Activated CD8-positive, alpha-beta memory T cell treated with anti-CD3 and anti-CD28 coated beads, Interleukin-2, amount 10 ng/mL, durations not matched to agents 7 days and 5 days (primary cell): ENCODE measurements around the gene WHAMM. TPM values are rescaled to one million over a fixed set of nuclear protein-coding genes. Genes with fewer than 3 reads are reported as not detected.

Experiments used
- ATAC-seq: fragments of 150-1000 bp; cut with Tn5 transposase; one replicate; pipeline ENCODE4 v1.10.0; 2021; ENCODE audit warnings: moderate library complexity
- CTCF ChIA-PET: fragments of 350-600 bp; sonication (Branson Sonifier 250); formaldehyde crosslinking; loops from one replicate; lab custom pipeline; 2021; ENCODE audit warnings: antibody characterized with exemption; lab: Charles Lee
- DNase-seq: peaks from one replicate; pipeline ENCODE4 v3.0.0-alpha.2; 2020
- H3K27ac Mint-ChIP-seq: one replicate; pipeline ENCODE4 v1.8.0; 2021; ENCODE audit warnings: mild to moderate bottlenecking, mixed read lengths
- H3K27me3 Mint-ChIP-seq: one replicate; pipeline ENCODE4 v1.8.0; 2021; ENCODE audit warnings: mixed read lengths
- H3K36me3 Mint-ChIP-seq: one replicate; pipeline ENCODE4 v1.8.0; 2021; ENCODE audit warnings: mild to moderate bottlenecking, mixed read lengths
- H3K4me1 Mint-ChIP-seq: one replicate; pipeline ENCODE4 v1.8.0; 2021; ENCODE audit warnings: mixed read lengths
- H3K4me3 Mint-ChIP-seq: one replicate; pipeline ENCODE4 v1.8.0; 2021; ENCODE audit warnings: mild to moderate bottlenecking, moderate library complexity, mixed read lengths
- H3K9me3 Mint-ChIP-seq: one replicate; pipeline ENCODE4 v1.8.0; 2022; ENCODE audit warnings: low read depth, mixed read lengths
- total RNA-seq, 2 experiments: library from RNA; stranded (reverse); gene quantifications; one replicate each; pipeline ENCODE4 v1.2.3, GENCODE V29; 2021

WHAMM gene
- total RNA-seq, 2 experiments from 2014 or later, result 9.1 to 11.0 TPM

- H3K4me3 Mint-ChIP-seq, result no peak overlapping the region
- no peaks in the 10 kb centered on the region for H3K4me1 Mint-ChIP-seq
- CTCF ChIA-PET, result interaction anchor here (0.9 kb wide), 1 partner anchor 10 kb away, joined by 3 read pairs; no protein-coding TSS in a partner anchor
- peaks cover 2% of the 10 kb centered on the region for H3K27me3 Mint-ChIP-seq
- DNase-seq, result no peak
- no peak for ATAC-seq
- H3K36me3 Mint-ChIP-seq, result no peaks in the 10 kb centered on the region
- H3K9me3 Mint-ChIP-seq, result no peaks in the 10 kb centered on the region
- no peak overlapping the region for H3K27ac Mint-ChIP-seq
These were observed 61.4 kb downstream of the WHAMM start for GRCh38 chr15:82870727-82871320.

DNA sequence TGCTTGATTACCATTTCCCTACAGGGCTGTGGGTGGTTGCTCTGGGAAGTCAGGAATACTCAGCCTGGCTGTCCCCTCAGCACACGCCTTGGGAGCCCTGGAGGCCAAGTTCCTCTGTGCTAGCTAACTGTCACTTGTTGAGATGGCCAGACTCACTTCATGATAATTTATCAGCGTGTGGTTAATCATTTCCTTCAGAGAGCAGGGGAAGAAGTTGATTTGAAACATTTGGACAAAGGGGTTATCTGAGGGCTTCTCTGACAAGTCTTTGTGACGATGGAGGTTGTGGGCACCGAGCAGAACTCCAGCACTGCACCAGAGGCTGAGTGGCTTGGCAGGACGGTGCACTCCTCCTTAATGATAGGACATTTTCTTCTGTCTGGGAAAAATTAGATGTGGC is 61.9 kb downstream of the WHAMM start:
- H3K4me3 Mint-ChIP-seq, result no peak overlapping the region
- CTCF ChIA-PET, result no interaction called here
- ATAC-seq (no peak), DNase-seq (no peak)
- H3K27me3 Mint-ChIP-seq, result peaks cover 2% of the 10 kb centered on the region
- no peaks in the 10 kb centered on the region for H3K36me3 Mint-ChIP-seq
- no peaks in the 10 kb centered on the region for H3K4me1 Mint-ChIP-seq
- H3K9me3 Mint-ChIP-seq, result no peaks in the 10 kb centered on the region
- no peak overlapping the region for H3K27ac Mint-ChIP-seq

GRCh38 chr15:82871832-82872484 is 62.5 kb downstream of the WHAMM start:
- ATAC-seq (no peak), DNase-seq (no peak)
- no peaks in the 10 kb centered on the region for H3K4me1 Mint-ChIP-seq
- no peaks in the 10 kb centered on the region for H3K36me3 Mint-ChIP-seq
- H3K27me3 Mint-ChIP-seq, result peaks cover 2% of the 10 kb centered on the region
- no peak overlapping the region for H3K27ac Mint-ChIP-seq
- CTCF ChIA-PET, result no interaction called here
- H3K4me3 Mint-ChIP-seq, result no peak overlapping the region
- H3K9me3 Mint-ChIP-seq, result no peaks in the 10 kb centered on the region

GRCh38 chr15:82873000-82873680 is 63.7 kb downstream of the WHAMM start:
- H3K27me3 Mint-ChIP-seq, result peaks cover under 1% of the 10 kb centered on the region
- H3K36me3 Mint-ChIP-seq, result no peaks in the 10 kb centered on the region
- no peak for DNase-seq
- no peak overlapping the region for H3K4me3 Mint-ChIP-seq
- no peaks in the 10 kb centered on the region for H3K4me1 Mint-ChIP-seq
- no peak overlapping the region for H3K27ac Mint-ChIP-seq
- no peak for ATAC-seq
- no peaks in the 10 kb centered on the region for H3K9me3 Mint-ChIP-seq
- CTCF ChIA-PET, result no interaction called here

GRCh38 chr15:82874267-82874666 is 64.8 kb downstream of the WHAMM start:
- no peak for ATAC-seq
- H3K36me3 Mint-ChIP-seq, result no peaks in the 10 kb centered on the region
- H3K9me3 Mint-ChIP-seq, result no peaks in the 10 kb centered on the region
- DNase-seq, result no peak
- no peaks in the 10 kb centered on the region for H3K4me1 Mint-ChIP-seq
- no peak overlapping the region for H3K27ac Mint-ChIP-seq
- H3K4me3 Mint-ChIP-seq, result no peak overlapping the region
- H3K27me3 Mint-ChIP-seq, result peaks cover 5% of the 10 kb centered on the region
- CTCF ChIA-PET, result no interaction called here

DNA sequence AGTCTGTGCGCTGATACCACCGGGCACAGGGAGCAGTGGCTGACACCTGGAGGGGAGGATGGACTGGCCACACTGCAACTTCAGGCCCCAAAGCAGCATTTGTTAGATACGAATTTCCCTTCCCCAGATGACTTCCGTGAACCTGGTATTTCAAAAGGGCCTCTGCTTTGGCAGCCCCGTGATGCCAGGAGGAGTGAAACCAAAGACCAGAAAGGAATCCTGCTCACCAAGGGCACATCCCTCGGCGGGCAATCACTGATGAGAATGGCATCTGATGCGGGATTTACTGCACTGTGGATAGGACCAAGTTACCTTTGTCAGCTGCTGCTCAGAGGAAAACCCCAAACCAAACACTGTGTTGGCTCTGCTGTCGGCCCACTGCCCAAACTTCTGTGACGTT is 65.5 kb downstream of the WHAMM start:
- Mint-ChIP-seq H3K4me3 (no peak overlapping the region), H3K9me3 (no peaks in the 10 kb centered on the region), H3K27ac (no peak overlapping the region), H3K4me1 (no peaks in the 10 kb centered on the region), H3K27me3 (peaks cover 5% of the 10 kb centered on the region), H3K36me3 (no peaks in the 10 kb centered on the region)
- CTCF ChIA-PET, result no interaction called here
- ATAC-seq, result no peak
- no peak for DNase-seq

GRCh38 chr15:82875411-82876003 is 66.1 kb downstream of the WHAMM start:
- no peak overlapping the region for H3K27ac Mint-ChIP-seq
- no peaks in the 10 kb centered on the region for H3K4me1 Mint-ChIP-seq
- H3K4me3 Mint-ChIP-seq, result no peak overlapping the region
- no peaks in the 10 kb centered on the region for H3K9me3 Mint-ChIP-seq
- peaks cover 5% of the 10 kb centered on the region for H3K27me3 Mint-ChIP-seq
- no peaks in the 10 kb centered on the region for H3K36me3 Mint-ChIP-seq
- CTCF ChIA-PET, result no interaction called here
- ATAC-seq (no peak), DNase-seq (no peak)

DNA sequence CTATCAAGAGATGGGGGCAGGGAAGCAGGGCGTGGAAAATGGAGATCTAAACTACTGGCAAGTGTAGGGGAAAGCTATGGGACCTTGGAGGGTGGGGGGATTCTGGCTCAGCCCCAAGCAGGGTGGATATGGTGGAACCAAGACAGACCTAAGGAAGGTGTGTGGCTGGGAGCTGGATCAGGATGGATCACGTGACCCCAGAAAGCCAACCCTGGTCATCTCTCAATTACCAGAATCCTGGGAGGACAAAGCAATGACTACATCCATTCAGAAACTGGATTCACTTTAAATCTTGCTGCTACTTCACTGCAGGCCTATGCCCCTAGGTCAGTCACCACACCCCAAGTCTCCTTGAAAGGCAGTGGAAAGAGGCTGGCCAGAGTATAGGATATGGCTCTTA is 68.4 kb downstream of the WHAMM start:
- ATAC-seq (no peak), DNase-seq (no peak)
- H3K4me1 Mint-ChIP-seq, result no peaks in the 10 kb centered on the region
- H3K27me3 Mint-ChIP-seq, result peaks cover 5% of the 10 kb centered on the region
- no peak overlapping the region for H3K4me3 Mint-ChIP-seq
- CTCF ChIA-PET, result no interaction called here
- H3K9me3 Mint-ChIP-seq, result no peaks in the 10 kb centered on the region
- H3K36me3 Mint-ChIP-seq, result no peaks in the 10 kb centered on the region
- H3K27ac Mint-ChIP-seq, result no peak overlapping the region

GRCh38 chr15:82878325-82878724 is 68.9 kb downstream of the WHAMM start:
- Mint-ChIP-seq H3K27me3 (peaks cover 5% of the 10 kb centered on the region), H3K4me3 (no peak overlapping the region), H3K9me3 (no peaks in the 10 kb centered on the region), H3K4me1 (no peaks in the 10 kb centered on the region), H3K36me3 (no peaks in the 10 kb centered on the region), H3K27ac (no peak overlapping the region)
- CTCF ChIA-PET, result no interaction called here
- no peak for DNase-seq
- ATAC-seq, result no peak

GRCh38 chr15:82880704-82881103 is 71.3 kb downstream of the WHAMM start:
- H3K27ac Mint-ChIP-seq, result no peak overlapping the region
- ATAC-seq (no peak), DNase-seq (no peak)
- H3K9me3 Mint-ChIP-seq, result no peaks in the 10 kb centered on the region
- H3K36me3 Mint-ChIP-seq, result no peaks in the 10 kb centered on the region
- CTCF ChIA-PET, result no interaction called here
- H3K27me3 Mint-ChIP-seq, result peaks cover 5% of the 10 kb centered on the region
- H3K4me1 Mint-ChIP-seq, result no peaks in the 10 kb centered on the region
- H3K4me3 Mint-ChIP-seq, result no peak overlapping the region

DNA sequence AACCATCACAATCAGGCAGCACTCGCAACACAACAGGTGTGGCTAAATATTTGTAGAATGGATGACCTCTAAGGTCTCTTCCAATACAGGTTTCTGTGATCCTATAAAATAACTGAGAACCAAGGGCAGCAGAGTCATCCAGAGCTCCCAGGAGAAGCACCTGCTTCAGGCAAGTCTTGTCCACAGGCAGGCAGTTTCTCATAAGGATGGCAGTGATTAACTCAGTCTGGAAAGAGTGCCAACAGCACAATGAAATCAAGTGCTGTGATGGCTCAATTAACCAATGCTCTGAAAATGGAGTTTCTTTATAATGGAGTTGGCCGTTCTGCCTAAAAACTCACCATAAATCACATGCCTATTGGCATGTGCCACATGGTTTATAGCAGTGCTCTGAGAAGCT is 72.3 kb downstream of the WHAMM start:
- Mint-ChIP-seq H3K4me1 (no peaks in the 10 kb centered on the region), H3K9me3 (no peaks in the 10 kb centered on the region), H3K36me3 (no peaks in the 10 kb centered on the region), H3K27ac (no peak overlapping the region), H3K4me3 (no peak overlapping the region), H3K27me3 (peaks cover 5% of the 10 kb centered on the region)
- DNase-seq (no peak), ATAC-seq (no peak)
- CTCF ChIA-PET, result no interaction called here

- H3K9me3 Mint-ChIP-seq, result no peaks in the 10 kb centered on the region
- CTCF ChIA-PET, result no interaction called here
- no peak for ATAC-seq
These were observed 73.0 kb downstream of the WHAMM start for GRCh38 chr15:82882273-82882928.

More at GRCh38 chr15:82882273-82882928, 73.0 kb downstream of the WHAMM start:
- Mint-ChIP-seq H3K4me3 (no peak overlapping the region), H3K4me1 (no peaks in the 10 kb centered on the region), H3K36me3 (no peaks in the 10 kb centered on the region), H3K27ac (no peak overlapping the region), H3K27me3 (peaks cover 5% of the 10 kb centered on the region)
- DNase-seq, result no peak
